Tibial artery (tissue), 4 donors: ENCODE measurements around the gene ZNF81.
A peak's percentile ranks its signal among the peaks of the same experiment; 100 is the strongest.

Experiments used
- DNase-seq, 2 donors: peaks; one replicate each; pipeline ENCODE4 v3.0.0-alpha.2; 2019
- H3K27ac ChIP-seq, 2 donors: fragments of 200-600 bp; sonication (generic) in 1 of 2; 1 replicate in 1 of 2; 2 replicates in 1 of 2; pipeline ENCODE4 v1.5.1; 2018 to 2019; ENCODE audit warnings: mild to moderate bottlenecking in 1 of 2
- H3K27me3 ChIP-seq, 2 donors: fragments of 200-600 bp; sonication (generic) in 1 of 2; one replicate each; pipeline versions ENCODE4 v1.5.1 to v1.6.0; 2016 to 2019
- H3K36me3 ChIP-seq, 3 donors: fragments of 200-600 bp; sonication (generic) in 2 of 3; one replicate each; pipeline ENCODE4 v1.5.1; 2016 to 2019; ENCODE audit warnings: mild to moderate bottlenecking in 2 of 3
- H3K4me1 ChIP-seq, 4 donors: fragments of 200-600 bp; sonication (generic) in 2 of 4; 1 replicate in 3 of 4; 2 replicates in 1 of 4; pipeline ENCODE4 v1.5.1; 2016 to 2019
- H3K4me3 ChIP-seq, 2 donors: fragments of 200-600 bp; sonication (generic) in 1 of 2; 1 replicate in 1 of 2; 2 replicates in 1 of 2; pipeline ENCODE4 v1.5.1; 2018 to 2019; ENCODE audit warnings: mild to moderate bottlenecking in 2 of 2
- H3K9me3 ChIP-seq, 3 donors: fragments of 200-600 bp; sonication (generic) in 1 of 3; one replicate each; pipeline ENCODE4 v1.5.1; 2016 to 2019
- CTCF ChIP-seq, 2 experiments: fragments of 200-600 bp in 1 of 2; fragments of 450-650 bp in 1 of 2; IDR thresholded peaks; one replicate each; pipeline ENCODE4 v1.5.1; 2017 to 2019; ENCODE audit warnings: antibody characterized with exemption in 2 of 2, mild to moderate bottlenecking in 1 of 2, moderate library complexity in 1 of 2
- intact Hi-C: fragments of 100-400 bp; cut with DNase I; formaldehyde crosslinking; loops from one replicate; pipeline ENCODE4 v1.15.0; 2023; ENCODE audit warnings: low total_unique reads

ZNF81 gene

GRCh38 chrX:47850901-47851300 lies 14.2 kb downstream of the ZNF81 start:
- no peak overlapping the region for H3K27ac ChIP-seq
- H3K4me3 ChIP-seq = no peak overlapping the region
- no peaks in the 10 kb centered on the region for H3K4me1 ChIP-seq
- intact Hi-C loops = no loop called here
- H3K36me3 ChIP-seq = peaks cover 16 to 18% (median 17%) of the 10 kb centered on the region in 3 donors
- no peaks in the 10 kb centered on the region for H3K9me3 ChIP-seq
- no peaks in the 10 kb centered on the region for H3K27me3 ChIP-seq
- no peak for DNase-seq
- no peak for TF ChIP-seq CTCF (IDR thresholded peaks at IDR 0.05)

DNA sequence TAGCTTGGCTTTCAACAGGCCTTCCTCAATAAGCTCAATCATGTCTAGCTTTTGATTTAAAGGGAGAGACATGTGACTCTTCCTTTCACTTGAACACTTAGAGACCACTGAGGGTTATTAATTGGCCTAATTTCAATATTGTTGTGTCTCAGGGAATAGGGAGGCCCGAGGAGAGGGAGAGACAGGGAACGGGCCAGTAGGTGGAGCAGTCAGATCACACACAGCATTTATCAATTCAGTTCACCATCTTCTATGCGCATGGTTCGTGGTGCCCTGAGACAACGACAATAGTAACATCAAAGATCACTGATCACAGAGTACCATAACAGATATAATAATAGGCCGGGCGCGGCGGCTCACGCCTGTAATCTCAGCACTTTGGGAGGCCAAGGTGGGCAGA lies 17.8 kb downstream of the ZNF81 start:
- Histone ChIP-seq H3K27ac (no peak overlapping the region), H3K27me3 (no peaks in the 10 kb centered on the region), H3K9me3 (no peaks in the 10 kb centered on the region), H3K4me1 (no peaks in the 10 kb centered on the region), H3K36me3 (peaks cover 0 to 4% (median 4%) of the 10 kb centered on the region in 3 donors), H3K4me3 (no peak overlapping the region)
- intact Hi-C loops = no loop called here
- DNase-seq = no peak
- TF ChIP-seq CTCF (IDR thresholded peaks at IDR 0.05) = peak; percentile 16 to 17

DNA sequence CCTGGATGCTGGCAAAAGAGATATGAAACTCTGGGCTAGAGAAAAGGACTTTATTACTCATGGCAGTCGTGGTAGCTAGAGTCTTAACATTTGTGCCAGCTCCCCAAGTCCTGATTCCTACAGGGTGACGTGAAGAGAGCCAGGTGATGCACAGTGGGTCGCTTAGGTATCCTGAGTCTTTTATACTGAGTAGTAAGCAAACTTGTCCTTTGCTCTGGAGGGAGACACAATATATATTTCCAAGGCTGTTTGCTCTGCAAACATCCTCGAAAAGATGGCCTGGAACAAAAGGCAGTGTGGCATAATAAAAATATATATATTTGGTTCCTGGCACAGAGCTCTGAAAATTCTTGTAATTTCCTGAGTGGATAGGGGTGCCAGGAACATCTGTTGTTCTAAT lies 23.0 kb downstream of the ZNF81 start:
- Histone ChIP-seq H3K36me3 (no peaks in the 10 kb centered on the region), H3K27ac (no peak overlapping the region), H3K9me3 (no peaks in the 10 kb centered on the region), H3K27me3 (no peaks in the 10 kb centered on the region), H3K4me3 (no peak overlapping the region), H3K4me1 (peaks cover 0 to 4% (median 0%) of the 10 kb centered on the region in 4 donors)
- intact Hi-C loops = no loop called here
- no peak for DNase-seq
- no peak for TF ChIP-seq CTCF (IDR thresholded peaks at IDR 0.05)

DNA sequence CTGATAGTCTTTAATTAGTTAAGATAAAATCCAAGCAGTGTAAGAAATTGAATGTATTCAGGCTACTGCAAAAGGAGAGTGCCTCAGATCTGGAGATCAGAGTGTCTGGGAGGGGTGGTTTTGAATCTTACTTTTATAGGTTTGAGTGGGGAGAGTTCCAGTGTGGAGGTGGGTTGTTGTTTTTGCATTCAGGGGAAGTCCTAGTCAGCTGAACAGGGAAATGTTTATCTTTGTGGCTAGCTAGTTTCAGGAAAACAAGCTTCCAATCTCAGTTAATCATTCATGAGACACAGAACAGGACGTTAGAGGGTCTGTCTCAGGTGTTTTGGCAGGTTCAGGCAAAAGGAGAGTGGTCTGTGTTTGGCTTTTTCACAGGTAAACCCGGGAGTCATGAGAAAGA lies 26.0 kb downstream of the ZNF81 start:
- no peaks in the 10 kb centered on the region for H3K36me3 ChIP-seq
- H3K27me3 ChIP-seq = no peaks in the 10 kb centered on the region
- H3K4me3 ChIP-seq = no peak overlapping the region
- no peak overlapping the region for H3K27ac ChIP-seq
- H3K4me1 ChIP-seq = peaks cover 0 to 4% (median 0%) of the 10 kb centered on the region in 4 donors
- TF ChIP-seq CTCF (IDR thresholded peaks at IDR 0.05) = no peak
- no peak for DNase-seq
- intact Hi-C loops = no loop called here
- H3K9me3 ChIP-seq = no peaks in the 10 kb centered on the region

DNA sequence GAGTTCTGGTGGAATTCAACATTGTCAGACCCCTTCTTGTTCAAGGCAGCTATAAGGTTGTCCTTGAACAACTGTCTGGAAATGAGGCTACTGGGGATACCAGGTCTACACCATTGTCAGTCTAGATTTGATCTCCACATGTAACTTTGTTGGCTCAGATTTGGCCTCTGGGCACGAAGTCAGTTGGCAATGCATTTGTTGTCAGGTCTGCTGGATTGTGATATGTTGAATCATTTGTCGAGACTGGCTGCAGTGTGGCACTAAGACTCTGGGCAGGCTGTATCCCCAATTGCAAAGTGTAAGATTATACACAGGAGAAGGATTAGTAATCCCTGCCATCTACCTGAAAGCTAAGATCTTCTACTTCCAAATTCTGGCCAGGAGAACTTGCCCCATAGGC lies 26.5 kb downstream of the ZNF81 start:
- H3K27me3 ChIP-seq = no peaks in the 10 kb centered on the region
- no peak for TF ChIP-seq CTCF (IDR thresholded peaks at IDR 0.05)
- peaks cover 0 to 4% (median 0%) of the 10 kb centered on the region in 4 donors for H3K4me1 ChIP-seq
- peak in 1 of 2 donors; percentile 20 for DNase-seq
- no peak overlapping the region for H3K4me3 ChIP-seq
- H3K36me3 ChIP-seq = no peaks in the 10 kb centered on the region
- no peaks in the 10 kb centered on the region for H3K9me3 ChIP-seq
- intact Hi-C loops = no loop called here
- no peak overlapping the region for H3K27ac ChIP-seq

DNA sequence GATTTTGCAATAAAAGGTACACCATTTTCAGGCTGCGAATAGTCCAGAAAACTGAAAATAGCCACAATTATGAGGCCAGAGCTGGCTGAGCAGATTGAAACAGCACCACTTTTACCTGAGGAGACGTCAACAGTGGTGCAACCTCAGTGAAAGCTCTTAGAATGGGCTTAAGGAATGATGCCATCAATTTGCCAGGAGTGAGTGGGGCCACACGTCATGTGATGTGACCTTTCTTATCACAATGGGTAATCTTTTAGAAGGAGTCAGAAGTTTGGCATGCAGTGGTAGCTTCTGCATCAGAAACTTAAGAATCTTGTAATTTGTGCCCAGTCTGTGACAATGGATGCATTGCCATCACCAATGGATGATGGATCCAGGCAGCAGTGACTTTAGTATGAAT lies 27.6 kb downstream of the ZNF81 start:
- DNase-seq = no peak
- Histone ChIP-seq H3K9me3 (no peaks in the 10 kb centered on the region), H3K4me1 (peaks cover 0 to 4% (median 0%) of the 10 kb centered on the region in 4 donors), H3K36me3 (no peaks in the 10 kb centered on the region), H3K27me3 (no peaks in the 10 kb centered on the region), H3K4me3 (no peak overlapping the region), H3K27ac (no peak overlapping the region)
- TF ChIP-seq CTCF (IDR thresholded peaks at IDR 0.05) = no peak
- intact Hi-C loops = no loop called here
